CD14-positive monocyte (primary cell): ENCODE results near the gene SRSF7. TPM values are rescaled to one million over a fixed set of nuclear protein-coding genes. Genes with fewer than 3 reads are reported as not detected.
"Not testable (repeated sequence)": the region's sequence is repeated elsewhere in the genome, so short reads cannot be mapped to it uniquely, and the experiment has no call there.

Experiments used
- DNase-seq, 3 donors: peaks; one replicate each; pipeline ENCODE4 v3.0.0-alpha.2; 2011 to 2022
- H2AFZ ChIP-seq: 2 replicates; pipeline ENCODE4 v1.6.0; 2012; ENCODE audit warnings: mild to moderate bottlenecking, low read depth, low read length, inconsistent platforms; ENCODE audit not compliant: insufficient read depth, poor library complexity, severe bottlenecking
- H3K27ac ChIP-seq, 2 donors: 1 replicate in 1 of 2; 2 replicates in 1 of 2; pipeline ENCODE4 v1.5.1; 2012 to 2013; ENCODE audit warnings: low read length in 2 of 2, control low read depth in 1 of 2, inconsistent platforms in 1 of 2, low read depth in 1 of 2, mild to moderate bottlenecking in 1 of 2
- H3K27me3 ChIP-seq, 2 donors: one replicate each; pipeline versions ENCODE4 v1.6.0 to v1.6.1; 2011 to 2013; ENCODE audit warnings: low read length in 2 of 2; ENCODE audit not compliant: control insufficient read depth in 2 of 2, insufficient read depth in 2 of 2
- H3K36me3 ChIP-seq, 2 donors: replicated peaks in 1 of 2; 1 replicate in 1 of 2; 2 replicates in 1 of 2; pipeline versions ENCODE4 v1.5.1 to v1.6.1; 2012 to 2013; ENCODE audit warnings: low read length in 2 of 2, control low read depth in 1 of 2, inconsistent platforms in 1 of 2, mild to moderate bottlenecking in 1 of 2; ENCODE audit not compliant: insufficient read depth in 2 of 2, control insufficient read depth in 1 of 2
- H3K4me1 ChIP-seq, 2 donors: 1 replicate in 1 of 2; 2 replicates in 1 of 2; pipeline versions ENCODE4 v1.5.1 to v1.6.1; 2012 to 2013; ENCODE audit warnings: low read length in 2 of 2, control low read depth in 1 of 2, inconsistent platforms in 1 of 2, mild to moderate bottlenecking in 1 of 2, moderate library complexity in 1 of 2; ENCODE audit not compliant: insufficient read depth in 2 of 2, control insufficient read depth in 1 of 2
- H3K4me2 ChIP-seq: replicated peaks from 2 replicates; pipeline ENCODE3; 2012; ENCODE audit warnings: low read length, moderate library complexity, mild to moderate bottlenecking; ENCODE audit not compliant: poor library complexity, severe bottlenecking; ENCODE audit errors: extremely low read depth
- H3K4me3 ChIP-seq, 3 experiments: fragments of 200-600 bp in 1 of 3; sonication (generic) in 1 of 3; replicated peaks in 1 of 3; 1 replicate in 2 of 3; 2 replicates in 1 of 3; pipeline ENCODE4 v1.5.1; 2011 to 2013; ENCODE audit warnings: low read length in 3 of 3, mild to moderate bottlenecking in 3 of 3, control low read depth in 2 of 3, low read depth in 2 of 3, inconsistent platforms in 1 of 3, moderate library complexity in 1 of 3
- H3K79me2 ChIP-seq: 2 replicates; pipeline ENCODE4 v1.6.0; 2012; ENCODE audit warnings: mild to moderate bottlenecking, control low read depth, inconsistent platforms, low read length, moderate library complexity; ENCODE audit not compliant: insufficient read depth
- H3K9ac ChIP-seq: 2 replicates; pipeline ENCODE4 v1.6.0; 2017; ENCODE audit warnings: low read length, mild to moderate bottlenecking; ENCODE audit not compliant: insufficient read depth, poor library complexity, severe bottlenecking
- H3K9me3 ChIP-seq, 2 donors: replicated peaks in 1 of 2; 1 replicate in 1 of 2; 2 replicates in 1 of 2; pipeline versions ENCODE4 v1.5.1 to v1.6.1; 2012 to 2013; ENCODE audit warnings: low read length in 2 of 2, control low read depth in 1 of 2; ENCODE audit not compliant: control insufficient read depth in 1 of 2, insufficient read depth in 1 of 2
- H4K20me1 ChIP-seq: 2 replicates; pipeline ENCODE4 v1.6.0; 2012; ENCODE audit warnings: mild to moderate bottlenecking, low read length, control low read depth, moderate library complexity; ENCODE audit not compliant: insufficient read depth
- H3K27ac Mint-ChIP-seq, 7 donors: one replicate each; pipeline ENCODE4 v1.8.0; 2020; ENCODE audit warnings: mild to moderate bottlenecking in 7 of 7, mixed read lengths in 7 of 7, moderate library complexity in 6 of 7, inconsistent platforms in 2 of 7
- H3K27me3 Mint-ChIP-seq, 3 donors: one replicate each; pipeline ENCODE4 v1.8.0; 2021 to 2022; ENCODE audit warnings: low read depth in 3 of 3, mild to moderate bottlenecking in 3 of 3, mixed read lengths in 3 of 3, moderate library complexity in 3 of 3, inconsistent platforms in 1 of 3
- H3K36me3 Mint-ChIP-seq, 2 donors: one replicate each; pipeline ENCODE4 v1.8.0; 2020; ENCODE audit warnings: mixed read lengths in 2 of 2, inconsistent platforms in 1 of 2, mild to moderate bottlenecking in 1 of 2
- H3K4me1 Mint-ChIP-seq: one replicate; pipeline ENCODE4 v1.8.0; 2020; ENCODE audit warnings: mild to moderate bottlenecking, mixed read lengths
- H3K4me3 Mint-ChIP-seq, 2 donors: one replicate each; pipeline ENCODE4 v1.8.0; 2020; ENCODE audit warnings: mild to moderate bottlenecking in 2 of 2, mixed read lengths in 2 of 2, moderate library complexity in 1 of 2
- H3K9me3 Mint-ChIP-seq, 7 donors: one replicate each; pipeline ENCODE4 v1.8.0; 2020 to 2022; ENCODE audit warnings: mixed read lengths in 7 of 7, mild to moderate bottlenecking in 6 of 7, moderate library complexity in 6 of 7, inconsistent platforms in 2 of 7
- CTCF ChIP-seq: fragments of 200-600 bp; IDR thresholded peaks from one replicate; pipeline ENCODE4 v1.8.0; 2022; ENCODE audit warnings: antibody characterized with exemption, mild to moderate bottlenecking
- WGBS: methylation state at CpG from one replicate; pipeline ENCODE4 v1.1.5; 2013; ENCODE audit warnings: missing lambda C conversion rate; ENCODE audit not compliant: insufficient coverage; 5-methylcytosine and 5-hydroxymethylcytosine counted together
- intact Hi-C, 2 donors: fragments of 100-400 bp; cut with micrococcal nuclease; formaldehyde crosslinking; loops; one replicate each; pipeline versions ENCODE4 v1.15.0 to v1.15.1; 2023
- polyA plus RNA-seq, 3 donors: library from polyadenylated mRNA; depleted of rRNA in 1 of 3; unstranded in 2 of 3; stranded (reverse) in 1 of 3; fragments of 300-500 nt in 2 of 3; fragments of >200 nt in 1 of 3; fragmentation: Illumina TruSeq in 2 of 3; gene quantifications; 1 replicate in 2 of 3; 2 replicates in 1 of 3; pipeline ENCODE4 v1.2.3, GENCODE V29; 2012 to 2021

Gene SRSF7
- polyA plus RNA-seq, 3 donors, result 226 to 299 (median 246) TPM

GRCh38 chr2:38716185-38716584 lies 35.0 kb downstream of the SRSF7 start:
- WGBS, result 78% methylated on average over 4 of the region's 6 CpGs
- H3K27ac Mint-ChIP-seq, result peak overlapping the region; percentile 41 to 89 (median 77)
- no peak overlapping the region for H3K4me3 ChIP-seq
- intact Hi-C loops, result no loop called here
- H2AFZ ChIP-seq, result no peak overlapping the region
- peak overlapping the region in 1 of 2 donors; percentile 74 for H3K27ac ChIP-seq
- DNase-seq, result peak; percentile 12 to 36 (median 27)
- peaks cover 17 to 24% of the 10 kb centered on the region in 2 donors for H3K4me1 ChIP-seq
- no peaks in the 10 kb centered on the region for H4K20me1 ChIP-seq
- no peak overlapping the region for H3K4me3 Mint-ChIP-seq
- peaks cover 17 to 21% of the 10 kb centered on the region in 2 donors for H3K36me3 Mint-ChIP-seq
- H3K27me3 Mint-ChIP-seq, result peaks cover 0 to 3% (median 3%) of the 10 kb centered on the region in 3 donors
- H3K27me3 ChIP-seq, result no peaks in the 10 kb centered on the region
- peaks cover 0 to 6% of the 10 kb centered on the region in 2 donors for H3K36me3 ChIP-seq
- no peaks in the 10 kb centered on the region for H3K79me2 ChIP-seq
- no peak overlapping the region for H3K9ac ChIP-seq
- H3K4me2 ChIP-seq, result no peak overlapping the region
- H3K9me3 ChIP-seq, result peaks cover 0 to 3% of the 10 kb centered on the region in 2 donors
- peaks cover 0 to 8% (median 7%) of the 10 kb centered on the region in 7 donors for H3K9me3 Mint-ChIP-seq
- peaks cover 30% of the 10 kb centered on the region for H3K4me1 Mint-ChIP-seq
- no peak for TF ChIP-seq CTCF

- H3K4me2 ChIP-seq, H3K9me3 ChIP-seq, H3K4me3 Mint-ChIP-seq, H3K27me3 ChIP-seq, H3K9ac ChIP-seq, intact Hi-C loops, H2AFZ ChIP-seq, DNase-seq, H4K20me1 ChIP-seq, H3K27me3 Mint-ChIP-seq, H3K9me3 Mint-ChIP-seq, H3K79me2 ChIP-seq, H3K4me3 ChIP-seq, H3K27ac ChIP-seq, H3K36me3 ChIP-seq: not testable (repeated sequence)
- peaks cover 17% of the 10 kb centered on the region in 2 donors for H3K4me1 ChIP-seq
- no CpG with 5 or more reads among the region's 1 CpG for WGBS
- Mint-ChIP-seq H3K27ac (peak overlapping the region in 1 of 7 donors; percentile 36), H3K4me1 (peaks cover 22% of the 10 kb centered on the region), H3K36me3 (peaks cover 11 to 16% of the 10 kb centered on the region in 2 donors)
Measured at GRCh38 chr2:38714941-38715340, 36.2 kb downstream of the SRSF7 start.
